T47D (cell line): ENCODE data around the gene TCF7.

Experiments
- DNase-seq, 2 experiments: peaks; one replicate each; pipeline versions ENCODE4 v3.0.0 to v3.0.0-alpha.2; 2011 to 2012; ENCODE audit warnings: low read depth in 1 of 2, low spot score in 1 of 2
- JUND ChIP-seq: IDR thresholded peaks from 2 replicates; pipeline ENCODE4 v1.6.1; 2012; ENCODE audit warnings: low read depth
- in situ Hi-C: cut with HindIII; loops from 2 replicates; pipeline ENCODE4 v1.10.0; 2016; ENCODE audit warnings: low sequenced_read_pairs, low pct_unique_long_range_greater_than_20kb

The TCF7 gene

GRCh38 chr5:134123360-134123759, 8.9 kb downstream of the TCF7 start:
- TF ChIP-seq JUND, result no peak
- no peak for DNase-seq
- in situ Hi-C loops, result no loop called here

DNA sequence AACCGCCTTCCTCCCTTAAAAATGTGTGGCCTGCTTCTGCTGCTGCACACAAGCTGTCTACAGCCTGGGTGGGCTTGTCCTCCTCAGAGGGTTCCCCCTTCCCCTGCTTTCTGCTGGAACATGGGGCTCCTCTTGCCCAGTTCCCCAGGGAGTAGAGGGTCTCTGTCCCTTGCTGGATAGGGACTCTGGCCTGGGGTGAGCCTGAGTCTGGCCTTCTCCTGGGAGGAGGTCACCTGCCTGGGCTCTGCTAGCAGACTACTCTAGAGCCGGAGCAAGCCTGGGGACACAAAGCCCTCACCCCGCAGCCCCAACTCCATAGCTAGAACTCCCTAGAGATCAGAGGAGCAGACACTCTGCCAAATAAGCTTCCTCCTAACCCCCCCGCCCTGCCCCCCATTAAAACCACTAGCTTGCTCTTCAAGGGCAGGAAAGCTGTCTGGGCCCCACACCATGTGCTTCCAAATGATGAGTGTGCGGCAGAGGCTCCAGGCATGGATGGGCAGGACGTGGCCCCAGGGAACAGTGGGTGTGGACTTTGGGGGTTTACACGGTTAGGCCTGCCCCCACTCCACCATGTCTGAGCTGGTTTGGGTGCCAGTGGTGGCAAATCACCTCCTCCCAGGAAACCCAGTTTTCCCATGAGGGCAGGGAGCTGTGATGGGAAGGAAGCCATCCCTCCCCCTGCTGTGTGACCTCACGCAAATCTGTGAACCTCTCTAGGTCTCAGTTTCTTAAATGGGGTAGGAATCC, 10.0 kb downstream of the TCF7 start:
- TF ChIP-seq JUND, result no peak
- in situ Hi-C loops, result no loop called here
- no peak for DNase-seq

- in situ Hi-C loops, result no loop called here
- DNase-seq, result peak in 1 of 2 experiments; percentile 30
- no peak for TF ChIP-seq JUND
These were observed 10.8 kb downstream of the TCF7 start for GRCh38 chr5:134125039-134126015.

DNA sequence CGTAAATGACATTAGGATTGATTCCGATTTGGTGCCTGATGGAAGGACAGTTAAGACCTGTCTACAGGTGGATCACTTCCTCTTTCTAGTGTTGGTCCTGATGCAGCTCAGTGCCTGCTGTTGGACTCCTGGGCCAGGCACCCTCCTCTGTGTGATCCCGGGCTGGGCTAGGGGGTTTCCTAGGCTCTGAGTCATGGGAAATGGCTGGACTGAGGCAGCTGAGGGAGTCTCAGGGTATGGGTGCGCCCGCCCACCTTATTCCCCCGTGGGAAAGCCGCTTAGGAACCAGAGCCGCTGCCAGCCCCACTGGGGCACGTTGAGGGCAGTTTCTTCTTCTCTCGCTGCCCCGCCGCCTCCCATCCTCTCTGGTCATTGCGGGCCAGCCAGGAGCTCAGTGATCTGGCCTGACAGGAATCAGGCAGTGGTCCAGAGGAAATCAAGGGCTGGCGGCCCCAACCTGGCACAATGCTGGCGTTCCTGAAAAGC, 12.9 kb downstream of the TCF7 start:
- in situ Hi-C loops, result no loop called here
- no peak for TF ChIP-seq JUND
- DNase-seq, result no peak

GRCh38 chr5:134127988-134128647, 13.6 kb downstream of the TCF7 start:
- in situ Hi-C loops, result no loop called here

DNA sequence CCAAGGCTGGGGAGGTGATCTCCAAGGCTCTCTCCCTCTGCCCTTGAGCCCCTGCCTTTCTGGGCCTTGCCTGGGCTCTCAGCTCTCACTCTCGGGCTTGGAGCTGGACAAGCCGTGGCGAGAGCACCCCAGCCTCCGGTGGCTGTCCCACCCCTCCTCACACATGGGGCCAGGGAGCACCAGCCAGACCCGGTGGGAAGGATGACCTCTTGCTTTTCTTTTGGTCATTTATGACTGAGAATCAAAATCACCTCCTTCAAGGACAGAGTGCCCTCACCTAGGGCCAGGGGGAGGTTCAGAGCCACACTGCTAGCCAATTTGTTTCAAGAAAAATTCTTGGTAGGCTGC, 14.1 kb downstream of the TCF7 start:
- in situ Hi-C loops, result no loop called here
- no peak for DNase-seq
- no peak for TF ChIP-seq JUND

More at GRCh38 chr5:134127988-134128647, 13.6 kb downstream of the TCF7 start:
- no peak for TF ChIP-seq JUND
- no peak for DNase-seq

- no peak for DNase-seq
- in situ Hi-C loops, result no loop called here
These were observed 15.1 kb downstream of the TCF7 start for GRCh38 chr5:134129411-134130238.

GRCh38 chr5:134130239-134130945, 15.9 kb downstream of the TCF7 start:
- no peak for DNase-seq
- TF ChIP-seq JUND, result no peak
- in situ Hi-C loops, result no loop called here

More at GRCh38 chr5:134129411-134130238, 15.1 kb downstream of the TCF7 start:
- no peak for TF ChIP-seq JUND

DNA sequence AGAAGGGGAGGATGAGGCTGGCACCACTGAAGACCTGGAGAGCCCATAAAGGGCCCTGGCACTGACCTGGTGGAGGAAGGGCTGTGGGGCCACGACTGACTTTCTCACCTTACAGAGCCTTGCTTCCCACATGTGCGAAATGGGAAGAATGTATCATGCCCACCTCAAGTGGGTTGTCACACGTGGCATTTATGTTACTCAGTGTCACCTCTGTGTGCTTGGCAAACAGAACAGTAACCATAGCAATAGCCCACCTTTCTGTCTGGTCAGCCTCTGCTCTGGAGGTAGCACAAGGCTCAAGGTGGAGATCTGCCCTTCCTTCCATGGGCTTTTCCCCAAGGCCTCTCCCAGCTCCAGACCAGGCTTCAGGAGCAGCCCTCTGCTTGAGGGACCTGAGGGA, 16.7 kb downstream of the TCF7 start:
- no peak for DNase-seq
- in situ Hi-C loops, result no loop called here
- TF ChIP-seq JUND, result no peak

DNA sequence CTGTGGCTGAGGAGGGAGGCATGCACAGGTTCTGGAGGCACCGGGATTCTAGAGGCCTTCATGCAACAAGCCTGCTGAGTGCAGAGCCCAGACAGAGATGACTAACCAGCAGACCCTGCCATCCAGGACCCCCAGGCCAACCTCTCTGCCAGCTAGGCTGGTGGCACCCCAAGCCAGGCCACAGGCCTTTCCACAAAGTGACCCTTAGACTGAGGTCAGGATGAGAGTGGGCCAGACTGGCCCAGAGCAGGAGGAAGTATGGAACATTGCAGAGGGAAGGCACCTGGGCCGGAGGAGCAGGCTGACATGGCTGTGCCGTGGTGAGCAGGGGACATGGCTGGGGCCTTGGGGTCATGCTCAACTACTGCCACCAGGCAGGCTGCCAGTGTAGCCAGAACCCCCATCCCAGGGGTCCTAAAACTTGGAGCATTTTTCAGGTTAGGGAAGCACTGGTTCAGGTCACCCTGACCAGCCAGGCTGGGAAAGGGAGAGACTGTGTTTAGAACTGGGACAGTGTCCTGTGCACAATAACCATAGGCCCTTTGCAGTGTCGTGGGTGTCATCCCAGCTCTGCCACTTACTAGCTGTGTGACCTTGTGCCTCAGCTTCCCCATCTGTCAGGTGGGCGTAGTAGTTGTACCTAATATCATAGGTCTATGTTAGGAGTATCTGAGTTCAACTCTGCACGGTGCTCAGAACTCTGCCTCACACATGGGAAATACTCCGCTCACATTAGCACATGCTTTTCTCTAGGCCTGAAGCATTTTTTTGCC, 17.3 kb downstream of the TCF7 start:
- in situ Hi-C loops, result no loop called here
- DNase-seq, result no peak
- TF ChIP-seq JUND, result no peak
